Measurements from ENCODE around the gene JAK2.

The JAK2 gene

DNA sequence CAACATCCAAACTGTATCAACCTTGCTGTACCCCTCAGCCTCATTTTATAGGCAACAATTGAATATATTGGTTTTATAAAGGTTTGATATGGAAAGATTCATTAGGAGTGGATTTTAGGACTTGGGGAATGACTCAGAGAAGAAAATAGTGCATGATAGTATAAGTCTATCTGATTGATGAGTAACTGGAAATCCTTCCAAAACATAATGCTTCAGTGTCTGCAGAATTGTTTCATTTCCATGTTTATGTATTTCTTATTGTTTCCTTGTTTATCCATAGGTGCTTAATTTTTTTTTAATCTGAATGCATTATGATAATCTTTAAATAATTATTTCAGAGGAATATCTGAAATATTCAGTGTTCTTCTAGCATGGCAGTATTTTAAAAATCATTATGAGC lies 12.6 kb downstream of the JAK2 start:
- DNase-seq (ENCODE audit: low read depth in 1 of 2, low spot score in 1 of 2), result no peak
- no peak overlapping the region for H3K4me3 ChIP-seq (replicated peaks; ENCODE audit: insufficient read depth, low read length)
- TF ChIP-seq POLR2AphosphoS5 (IDR thresholded peaks at IDR 0.05; ENCODE audit: low read depth), result no peak
- no peak for TF ChIP-seq SPI1 (IDR thresholded peaks at IDR 0.05; ENCODE audit: borderline replicate concordance, low read depth)
- TF ChIP-seq, protein P1, sequence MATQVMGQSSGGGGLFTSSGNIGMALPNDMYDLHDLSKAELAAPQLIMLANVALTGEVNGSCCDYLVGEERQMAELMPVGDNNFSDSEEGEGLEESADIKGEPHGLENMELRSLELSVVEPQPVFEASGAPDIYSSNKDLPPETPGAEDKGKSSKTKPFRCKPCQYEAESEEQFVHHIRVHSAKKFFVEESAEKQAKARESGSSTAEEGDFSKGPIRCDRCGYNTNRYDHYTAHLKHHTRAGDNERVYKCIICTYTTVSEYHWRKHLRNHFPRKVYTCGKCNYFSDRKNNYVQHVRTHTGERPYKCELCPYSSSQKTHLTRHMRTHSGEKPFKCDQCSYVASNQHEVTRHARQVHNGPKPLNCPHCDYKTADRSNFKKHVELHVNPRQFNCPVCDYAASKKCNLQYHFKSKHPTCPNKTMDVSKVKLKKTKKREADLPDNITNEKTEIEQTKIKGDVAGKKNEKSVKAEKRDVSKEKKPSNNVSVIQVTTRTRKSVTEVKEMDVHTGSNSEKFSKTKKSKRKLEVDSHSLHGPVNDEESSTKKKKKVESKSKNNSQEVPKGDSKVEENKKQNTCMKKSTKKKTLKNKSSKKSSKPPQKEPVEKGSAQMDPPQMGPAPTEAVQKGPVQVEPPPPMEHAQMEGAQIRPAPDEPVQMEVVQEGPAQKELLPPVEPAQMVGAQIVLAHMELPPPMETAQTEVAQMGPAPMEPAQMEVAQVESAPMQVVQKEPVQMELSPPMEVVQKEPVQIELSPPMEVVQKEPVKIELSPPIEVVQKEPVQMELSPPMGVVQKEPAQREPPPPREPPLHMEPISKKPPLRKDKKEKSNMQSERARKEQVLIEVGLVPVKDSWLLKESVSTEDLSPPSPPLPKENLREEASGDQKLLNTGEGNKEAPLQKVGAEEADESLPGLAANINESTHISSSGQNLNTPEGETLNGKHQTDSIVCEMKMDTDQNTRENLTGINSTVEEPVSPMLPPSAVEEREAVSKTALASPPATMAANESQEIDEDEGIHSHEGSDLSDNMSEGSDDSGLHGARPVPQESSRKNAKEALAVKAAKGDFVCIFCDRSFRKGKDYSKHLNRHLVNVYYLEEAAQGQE (IDR thresholded peaks at IDR 0.05; ENCODE audit: insufficient replicate concordance, low read depth), result no peak
- no peak for TF ChIP-seq GABPA (IDR thresholded peaks at IDR 0.05; ENCODE audit: low read depth)
- TF ChIP-seq, protein P2, sequence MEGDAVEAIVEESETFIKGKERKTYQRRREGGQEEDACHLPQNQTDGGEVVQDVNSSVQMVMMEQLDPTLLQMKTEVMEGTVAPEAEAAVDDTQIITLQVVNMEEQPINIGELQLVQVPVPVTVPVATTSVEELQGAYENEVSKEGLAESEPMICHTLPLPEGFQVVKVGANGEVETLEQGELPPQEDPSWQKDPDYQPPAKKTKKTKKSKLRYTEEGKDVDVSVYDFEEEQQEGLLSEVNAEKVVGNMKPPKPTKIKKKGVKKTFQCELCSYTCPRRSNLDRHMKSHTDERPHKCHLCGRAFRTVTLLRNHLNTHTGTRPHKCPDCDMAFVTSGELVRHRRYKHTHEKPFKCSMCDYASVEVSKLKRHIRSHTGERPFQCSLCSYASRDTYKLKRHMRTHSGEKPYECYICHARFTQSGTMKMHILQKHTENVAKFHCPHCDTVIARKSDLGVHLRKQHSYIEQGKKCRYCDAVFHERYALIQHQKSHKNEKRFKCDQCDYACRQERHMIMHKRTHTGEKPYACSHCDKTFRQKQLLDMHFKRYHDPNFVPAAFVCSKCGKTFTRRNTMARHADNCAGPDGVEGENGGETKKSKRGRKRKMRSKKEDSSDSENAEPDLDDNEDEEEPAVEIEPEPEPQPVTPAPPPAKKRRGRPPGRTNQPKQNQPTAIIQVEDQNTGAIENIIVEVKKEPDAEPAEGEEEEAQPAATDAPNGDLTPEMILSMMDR (IDR thresholded peaks at IDR 0.05; ENCODE audit: insufficient read depth, low read length), result no peak
- no peak overlapping the region for H3K27ac ChIP-seq (replicated peaks)
- no peaks in the 10 kb centered on the region for H3K27me3 ChIP-seq (ENCODE audit: insufficient read depth, poor library complexity, severe bottlenecking)

DNA sequence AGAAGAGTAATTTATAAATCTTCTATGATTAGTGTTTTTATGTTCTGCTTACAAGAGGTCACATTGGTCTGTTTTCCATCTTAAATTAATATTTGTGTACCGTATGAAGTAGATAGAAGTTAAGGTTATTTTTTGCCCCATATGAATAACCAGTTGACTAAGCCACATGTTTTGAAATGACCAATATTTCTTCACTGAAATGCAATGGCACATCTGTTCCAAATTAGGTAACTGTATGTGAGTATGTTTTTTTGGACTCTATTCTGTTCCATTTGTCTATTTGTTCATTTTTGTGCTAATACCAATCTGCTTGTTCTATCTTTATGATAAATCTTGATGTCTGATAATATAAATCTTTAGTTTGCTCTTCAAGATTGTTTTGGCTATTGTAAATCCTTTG lies 17.7 kb downstream of the JAK2 start:
- no peak for DNase-seq (ENCODE audit: low read depth in 1 of 2, low spot score in 1 of 2)
- no peaks in the 10 kb centered on the region for H3K27me3 ChIP-seq (ENCODE audit: insufficient read depth, poor library complexity, severe bottlenecking)
- TF ChIP-seq, protein P2 (IDR thresholded peaks at IDR 0.05; ENCODE audit: insufficient read depth, low read length), result no peak
- no peak for TF ChIP-seq SPI1 (IDR thresholded peaks at IDR 0.05; ENCODE audit: borderline replicate concordance, low read depth)
- TF ChIP-seq, protein P1 (IDR thresholded peaks at IDR 0.05; ENCODE audit: insufficient replicate concordance, low read depth), result no peak
- TF ChIP-seq GABPA (IDR thresholded peaks at IDR 0.05; ENCODE audit: low read depth), result no peak
- TF ChIP-seq POLR2AphosphoS5 (IDR thresholded peaks at IDR 0.05; ENCODE audit: low read depth), result no peak

DNA sequence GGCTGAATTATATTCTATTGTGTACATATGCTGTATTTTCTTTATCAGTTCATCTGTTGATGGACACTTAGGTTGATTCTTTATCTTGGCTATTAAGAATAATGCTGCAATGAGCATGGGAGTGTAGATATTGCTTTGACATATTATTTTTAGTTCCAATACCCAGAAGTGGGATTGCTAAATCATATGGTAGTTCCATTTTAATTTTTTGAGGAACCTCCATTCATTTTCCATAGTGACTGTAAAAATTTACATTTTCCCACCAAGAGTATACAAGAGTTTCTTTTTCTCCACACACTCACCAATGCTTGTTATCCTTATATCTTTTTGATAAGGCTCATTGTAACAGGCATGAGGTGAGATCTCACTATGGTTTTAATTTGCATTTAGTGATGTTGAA lies 19.4 kb downstream of the JAK2 start:
- Histone ChIP-seq H3K27ac (replicated peaks) (no peak overlapping the region), H3K27me3 (ENCODE audit: insufficient read depth, poor library complexity, severe bottlenecking) (no peaks in the 10 kb centered on the region), H3K4me3 (replicated peaks; ENCODE audit: insufficient read depth, low read length) (no peak overlapping the region)
- TF ChIP-seq, protein P1 (IDR thresholded peaks at IDR 0.05; ENCODE audit: insufficient replicate concordance, low read depth), result no peak
- TF ChIP-seq SPI1 (IDR thresholded peaks at IDR 0.05; ENCODE audit: borderline replicate concordance, low read depth) (no peak), POLR2AphosphoS5 (IDR thresholded peaks at IDR 0.05; ENCODE audit: low read depth) (no peak), GABPA (IDR thresholded peaks at IDR 0.05; ENCODE audit: low read depth) (no peak)
- TF ChIP-seq, protein P2 (IDR thresholded peaks at IDR 0.05; ENCODE audit: insufficient read depth, low read length), result no peak
- no peak for DNase-seq (ENCODE audit: low read depth in 1 of 2, low spot score in 1 of 2)

More for the DNA sequence above, 17.7 kb downstream of the JAK2 start:
- Histone ChIP-seq H3K27ac (replicated peaks) (no peak overlapping the region), H3K4me3 (replicated peaks; ENCODE audit: insufficient read depth, low read length) (no peak overlapping the region)
